ENCODE results near the gene SEZ6. TPM values are rescaled to one million over a fixed set of nuclear protein-coding genes. Genes with fewer than 3 reads are reported as not detected.

Gene SEZ6
- total RNA-seq, 3 donors from 2014 or later (not counting 1 experiment from before 2014, with no cell fraction given) = 0.33 to 1.4 (median 0.97) TPM

- peaks cover 8% of the 10 kb centered on the region for H3K36me3 Mint-ChIP-seq
- TF ChIP-seq, protein P1, sequence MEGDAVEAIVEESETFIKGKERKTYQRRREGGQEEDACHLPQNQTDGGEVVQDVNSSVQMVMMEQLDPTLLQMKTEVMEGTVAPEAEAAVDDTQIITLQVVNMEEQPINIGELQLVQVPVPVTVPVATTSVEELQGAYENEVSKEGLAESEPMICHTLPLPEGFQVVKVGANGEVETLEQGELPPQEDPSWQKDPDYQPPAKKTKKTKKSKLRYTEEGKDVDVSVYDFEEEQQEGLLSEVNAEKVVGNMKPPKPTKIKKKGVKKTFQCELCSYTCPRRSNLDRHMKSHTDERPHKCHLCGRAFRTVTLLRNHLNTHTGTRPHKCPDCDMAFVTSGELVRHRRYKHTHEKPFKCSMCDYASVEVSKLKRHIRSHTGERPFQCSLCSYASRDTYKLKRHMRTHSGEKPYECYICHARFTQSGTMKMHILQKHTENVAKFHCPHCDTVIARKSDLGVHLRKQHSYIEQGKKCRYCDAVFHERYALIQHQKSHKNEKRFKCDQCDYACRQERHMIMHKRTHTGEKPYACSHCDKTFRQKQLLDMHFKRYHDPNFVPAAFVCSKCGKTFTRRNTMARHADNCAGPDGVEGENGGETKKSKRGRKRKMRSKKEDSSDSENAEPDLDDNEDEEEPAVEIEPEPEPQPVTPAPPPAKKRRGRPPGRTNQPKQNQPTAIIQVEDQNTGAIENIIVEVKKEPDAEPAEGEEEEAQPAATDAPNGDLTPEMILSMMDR (IDR thresholded peaks at IDR 0.05) = no peak
- WGBS (ENCODE audit: insufficient coverage) = 0% methylated on average over 2 of the region's 2 CpGs
These were observed 79.9 kb downstream of the SEZ6 start for GRCh38 chr17:28925912-28926365.

GRCh38 chr17:28920201-28920600 lies 85.6 kb downstream of the SEZ6 start:
- no peaks in the 10 kb centered on the region for H3K27me3 Mint-ChIP-seq (ENCODE audit: low read depth in 2 of 2)
- H3K4me1 ChIP-seq (ENCODE audit: control insufficient read depth, insufficient read depth, low read length) = peaks cover 16% of the 10 kb centered on the region
- H3K27ac ChIP-seq (ENCODE audit: low read length) = no peak overlapping the region
- H3K4me3 ChIP-seq (ENCODE audit: low read length) = no peak overlapping the region
- H3K36me3 ChIP-seq (ENCODE audit: control insufficient read depth, insufficient read depth, low read length) = peaks cover 88% of the 10 kb centered on the region
- intact Hi-C loops (cut with micrococcal nuclease) = no loop called here
- H3K4me3 Mint-ChIP-seq = no peak overlapping the region
- TF ChIP-seq, protein P1 (IDR thresholded peaks at IDR 0.05) = no peak
- peaks cover 22 to 28% of the 10 kb centered on the region in 2 donors for H3K4me1 Mint-ChIP-seq
- H3K9me3 ChIP-seq (ENCODE audit: control insufficient read depth, insufficient read depth, low read length) = no peaks in the 10 kb centered on the region
- ATAC-seq (no peak), DNase-seq (no peak)
- peaks cover 22% of the 10 kb centered on the region for H3K36me3 Mint-ChIP-seq
- no peaks in the 10 kb centered on the region for H3K27me3 ChIP-seq (ENCODE audit: control insufficient read depth, insufficient read depth, low read length)
- no peaks in the 10 kb centered on the region for H3K9me3 Mint-ChIP-seq
- H3K27ac Mint-ChIP-seq = peak overlapping the region; percentile 8 to 56

More at GRCh38 chr17:28925912-28926365, 79.9 kb downstream of the SEZ6 start:
- ATAC-seq (peak; percentile 86 to 95 (median 93)), DNase-seq (peak; percentile 35 to 93)
- no peaks in the 10 kb centered on the region for H3K9me3 ChIP-seq (ENCODE audit: control insufficient read depth, insufficient read depth, low read length)
- intact Hi-C loops (cut with micrococcal nuclease) = loop anchor here (1.0 to 5.0 kb wide), 4 partner anchors 23 to 184 kb away; partner anchors contain the start of genes DHRS13 and TRAF4
- H3K27me3 Mint-ChIP-seq (ENCODE audit: low read depth in 2 of 2) = no peaks in the 10 kb centered on the region
- H3K36me3 ChIP-seq (ENCODE audit: control insufficient read depth, insufficient read depth, low read length) = peaks cover 36% of the 10 kb centered on the region
- peaks cover 42% of the 10 kb centered on the region for H3K4me1 ChIP-seq (ENCODE audit: control insufficient read depth, insufficient read depth, low read length)
- peaks cover 59 to 64% of the 10 kb centered on the region in 2 donors for H3K4me1 Mint-ChIP-seq
- H3K4me3 Mint-ChIP-seq = peak overlapping the region; percentile 86
- no peaks in the 10 kb centered on the region for H3K9me3 Mint-ChIP-seq
- no peaks in the 10 kb centered on the region for H3K27me3 ChIP-seq (ENCODE audit: control insufficient read depth, insufficient read depth, low read length)
- H3K27ac Mint-ChIP-seq = peak overlapping the region; percentile 92 to 100
- H3K4me3 ChIP-seq (ENCODE audit: low read length) = peak overlapping the region; percentile 14
- peak overlapping the region; percentile 94 for H3K27ac ChIP-seq (ENCODE audit: low read length)

DNA sequence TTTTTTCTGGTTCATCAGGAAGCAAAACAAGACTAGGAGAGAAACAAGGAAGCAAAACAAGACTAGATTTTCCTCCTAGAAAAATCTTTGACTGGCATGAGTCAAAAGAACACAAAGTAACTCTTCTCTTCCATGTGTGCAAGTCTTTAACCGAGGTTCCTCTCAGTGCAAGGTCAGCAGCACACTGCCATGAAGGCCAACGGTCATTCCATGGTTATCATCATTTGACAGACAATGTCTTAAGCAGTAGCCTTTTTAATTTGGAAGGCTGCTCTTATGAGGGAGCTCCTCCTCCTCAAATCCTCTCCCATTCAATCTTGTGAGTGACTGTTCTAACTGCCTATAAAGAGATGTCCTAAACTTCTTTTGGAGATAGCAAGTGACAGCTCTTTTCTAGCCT lies 87.5 kb downstream of the SEZ6 start:
- DNase-seq = no peak
- no peaks in the 10 kb centered on the region for H3K9me3 ChIP-seq (ENCODE audit: control insufficient read depth, insufficient read depth, low read length)
- Mint-ChIP-seq H3K4me3 (no peak overlapping the region), H3K27ac (peak overlapping the region; percentile 36 to 56), H3K9me3 (no peaks in the 10 kb centered on the region), H3K4me1 (peaks cover 6 to 12% of the 10 kb centered on the region in 2 donors), H3K27me3 (ENCODE audit: low read depth in 2 of 2) (no peaks in the 10 kb centered on the region), H3K36me3 (peaks cover 28% of the 10 kb centered on the region)
- intact Hi-C loops (cut with micrococcal nuclease) = no loop called here
- WGBS (ENCODE audit: insufficient coverage) = 84% methylated on average over 2 of the region's 2 CpGs
- TF ChIP-seq, protein P1 (IDR thresholded peaks at IDR 0.05) = no peak
- H3K36me3 ChIP-seq (ENCODE audit: control insufficient read depth, insufficient read depth, low read length) = peaks cover 91% of the 10 kb centered on the region
- no peak for ATAC-seq
- no peak overlapping the region for H3K4me3 ChIP-seq (ENCODE audit: low read length)
- H3K27ac ChIP-seq (ENCODE audit: low read length) = no peak overlapping the region
- H3K27me3 ChIP-seq (ENCODE audit: control insufficient read depth, insufficient read depth, low read length) = no peaks in the 10 kb centered on the region
- no peaks in the 10 kb centered on the region for H3K4me1 ChIP-seq (ENCODE audit: control insufficient read depth, insufficient read depth, low read length)

GRCh38 chr17:28917465-28917864 lies 88.4 kb downstream of the SEZ6 start:
- DNase-seq = no peak
- H3K4me1 Mint-ChIP-seq = peaks cover 6 to 9% of the 10 kb centered on the region in 2 donors
- H3K27ac ChIP-seq (ENCODE audit: low read length) = no peak overlapping the region
- H3K4me1 ChIP-seq (ENCODE audit: control insufficient read depth, insufficient read depth, low read length) = no peaks in the 10 kb centered on the region
- TF ChIP-seq, protein P1 (IDR thresholded peaks at IDR 0.05) = no peak
- H3K4me3 Mint-ChIP-seq = no peak overlapping the region
- intact Hi-C loops (cut with micrococcal nuclease) = no loop called here
- no peak overlapping the region for H3K4me3 ChIP-seq (ENCODE audit: low read length)
- H3K36me3 Mint-ChIP-seq = peaks cover 22% of the 10 kb centered on the region
- peaks cover 92% of the 10 kb centered on the region for H3K36me3 ChIP-seq (ENCODE audit: control insufficient read depth, insufficient read depth, low read length)
- H3K27ac Mint-ChIP-seq = peak overlapping the region; percentile 36 to 56
- ATAC-seq = no peak
- no peaks in the 10 kb centered on the region for H3K27me3 Mint-ChIP-seq (ENCODE audit: low read depth in 2 of 2)
- H3K9me3 ChIP-seq (ENCODE audit: control insufficient read depth, insufficient read depth, low read length) = no peaks in the 10 kb centered on the region
- 96% methylated on average over 5 of the region's 5 CpGs for WGBS (ENCODE audit: insufficient coverage)
- no peaks in the 10 kb centered on the region for H3K27me3 ChIP-seq (ENCODE audit: control insufficient read depth, insufficient read depth, low read length)
- H3K9me3 Mint-ChIP-seq = no peaks in the 10 kb centered on the region
